ENCODE data around the gene NTF3.

GRCh38 chr12:5523396-5524115 is 91.6 kb downstream of the NTF3 start:
- TF ChIP-seq POLR2A (IDR thresholded peaks at IDR 0.05): no peak
- TF ChIP-seq, protein P1, sequence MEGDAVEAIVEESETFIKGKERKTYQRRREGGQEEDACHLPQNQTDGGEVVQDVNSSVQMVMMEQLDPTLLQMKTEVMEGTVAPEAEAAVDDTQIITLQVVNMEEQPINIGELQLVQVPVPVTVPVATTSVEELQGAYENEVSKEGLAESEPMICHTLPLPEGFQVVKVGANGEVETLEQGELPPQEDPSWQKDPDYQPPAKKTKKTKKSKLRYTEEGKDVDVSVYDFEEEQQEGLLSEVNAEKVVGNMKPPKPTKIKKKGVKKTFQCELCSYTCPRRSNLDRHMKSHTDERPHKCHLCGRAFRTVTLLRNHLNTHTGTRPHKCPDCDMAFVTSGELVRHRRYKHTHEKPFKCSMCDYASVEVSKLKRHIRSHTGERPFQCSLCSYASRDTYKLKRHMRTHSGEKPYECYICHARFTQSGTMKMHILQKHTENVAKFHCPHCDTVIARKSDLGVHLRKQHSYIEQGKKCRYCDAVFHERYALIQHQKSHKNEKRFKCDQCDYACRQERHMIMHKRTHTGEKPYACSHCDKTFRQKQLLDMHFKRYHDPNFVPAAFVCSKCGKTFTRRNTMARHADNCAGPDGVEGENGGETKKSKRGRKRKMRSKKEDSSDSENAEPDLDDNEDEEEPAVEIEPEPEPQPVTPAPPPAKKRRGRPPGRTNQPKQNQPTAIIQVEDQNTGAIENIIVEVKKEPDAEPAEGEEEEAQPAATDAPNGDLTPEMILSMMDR (IDR thresholded peaks at IDR 0.05): no peak
- no peak for TF ChIP-seq POLR2AphosphoS5 (IDR thresholded peaks at IDR 0.05)
